HG03571 (cell line): ENCODE measurements around the gene DCAF10.
"Not testable (repeated sequence)": the region's sequence is repeated elsewhere in the genome, so short reads cannot be mapped to it uniquely, and the experiment has no call there.

Experiments used
- ATAC-seq: cut with Tn5 transposase; IDR thresholded peaks from one replicate; pipeline ENCODE4 v1.9.1; 2021; ENCODE audit not compliant: unreplicated experiment

DCAF10 gene

DNA sequence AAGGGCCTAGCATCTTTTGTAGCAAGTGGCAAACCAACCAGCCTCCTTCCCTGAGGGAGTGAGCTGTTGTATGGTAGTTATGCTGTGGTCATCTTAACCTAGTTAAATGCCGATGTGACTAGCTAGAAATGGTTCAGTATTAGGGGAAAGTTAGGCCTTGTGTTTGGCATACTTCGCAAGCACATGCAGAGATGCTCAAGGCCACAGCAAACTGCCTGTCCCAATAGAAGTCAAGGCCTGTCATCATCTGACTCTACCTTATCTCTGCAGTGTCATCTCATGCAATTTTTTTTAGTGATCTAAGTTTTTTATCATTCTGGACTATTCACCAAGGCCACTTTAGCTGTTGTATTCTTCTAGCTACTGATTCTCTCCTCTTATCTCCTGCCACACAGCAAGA lies 10.5 kb upstream of the DCAF10 start:
- no peak for ATAC-seq

DNA sequence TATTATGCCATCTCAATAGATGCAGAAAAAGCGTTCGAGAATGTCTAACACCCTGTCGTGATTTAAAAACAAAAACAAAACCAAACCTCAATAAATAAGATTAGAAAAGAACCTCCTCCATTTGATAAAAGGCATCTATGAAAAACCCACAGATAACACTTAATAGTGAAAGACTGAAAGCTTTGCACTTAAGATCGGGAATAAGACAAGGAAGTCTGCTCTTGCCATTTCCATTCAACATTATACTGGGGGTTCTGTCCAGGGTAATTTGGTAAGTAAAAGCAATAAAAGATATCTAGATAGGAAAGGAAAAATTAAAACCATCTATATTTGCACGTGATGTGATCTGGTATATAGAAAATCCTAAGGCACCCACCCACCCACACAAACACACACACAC lies 8.5 kb upstream of the DCAF10 start:
- no peak for ATAC-seq

- ATAC-seq: no peak
These were observed 4.4 kb upstream of the DCAF10 start for GRCh38 chr9:37796232-37796631.

GRCh38 chr9:37798677-37799076 lies 1.9 kb upstream of the DCAF10 start:
- ATAC-seq: no peak

DNA sequence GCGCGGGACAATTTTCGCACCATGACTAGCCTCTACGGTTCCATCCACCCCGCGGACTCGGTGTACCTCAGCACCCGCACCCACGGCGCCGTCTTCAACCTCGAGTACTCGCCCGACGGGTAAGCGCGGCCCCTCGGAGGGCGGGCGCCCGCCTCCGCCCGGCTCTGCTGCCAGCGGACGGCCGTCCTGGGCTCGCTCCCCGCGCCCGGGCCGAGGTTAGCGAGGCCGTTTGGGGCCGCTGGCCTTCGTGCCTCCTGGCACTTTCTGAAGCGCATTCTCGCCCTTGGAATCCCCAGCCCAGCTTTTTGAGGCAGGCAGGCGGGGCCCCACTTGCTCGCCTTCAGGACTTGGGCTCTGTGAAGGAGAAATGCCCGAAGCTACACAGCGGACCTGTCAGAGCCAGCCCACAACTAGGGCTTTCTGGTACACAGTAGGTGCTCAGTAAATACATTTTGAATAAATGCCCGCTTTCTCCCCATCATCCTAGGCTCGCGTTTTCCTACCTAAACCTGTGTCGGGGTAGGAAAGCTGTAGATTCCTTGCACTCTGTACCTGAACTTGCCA lies 772 bp downstream of the DCAF10 start:
- ATAC-seq: peak; percentile 32

- ATAC-seq: no peak
These were observed 1.5 kb downstream of the DCAF10 start for GRCh38 chr9:37801959-37802711.

GRCh38 chr9:37806271-37806670 lies 5.7 kb downstream of the DCAF10 start:
- no peak for ATAC-seq

GRCh38 chr9:37809676-37810075 lies 9.1 kb downstream of the DCAF10 start:
- ATAC-seq: not testable (repeated sequence)

DNA sequence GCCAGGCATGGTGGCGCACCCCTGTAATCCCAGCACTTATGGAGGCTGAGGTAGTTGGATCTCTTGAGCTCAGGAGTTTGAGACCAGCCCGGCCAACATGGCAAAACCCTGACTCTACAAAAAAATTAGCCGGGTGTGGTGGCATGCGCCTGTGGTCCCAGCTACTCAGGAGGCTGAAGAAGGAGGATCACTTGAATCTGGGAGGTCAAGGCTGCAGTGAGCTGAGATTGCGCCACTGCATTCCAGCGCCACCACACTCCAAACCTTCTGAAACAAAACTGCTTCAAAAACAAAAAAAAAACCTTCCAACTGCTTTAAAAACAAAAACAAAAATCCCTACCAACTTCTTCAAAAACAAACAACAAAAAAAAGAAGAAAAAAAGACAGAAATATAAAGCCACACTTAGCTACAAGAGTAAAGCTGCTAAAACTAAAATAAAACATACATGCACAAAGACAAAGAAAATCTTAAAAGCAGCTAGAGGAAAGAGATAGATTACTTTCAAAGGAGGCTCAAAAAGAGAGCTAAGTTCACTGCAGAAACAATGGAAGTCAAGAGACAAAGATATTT lies 11.4 kb downstream of the DCAF10 start:
- no peak for ATAC-seq

DNA sequence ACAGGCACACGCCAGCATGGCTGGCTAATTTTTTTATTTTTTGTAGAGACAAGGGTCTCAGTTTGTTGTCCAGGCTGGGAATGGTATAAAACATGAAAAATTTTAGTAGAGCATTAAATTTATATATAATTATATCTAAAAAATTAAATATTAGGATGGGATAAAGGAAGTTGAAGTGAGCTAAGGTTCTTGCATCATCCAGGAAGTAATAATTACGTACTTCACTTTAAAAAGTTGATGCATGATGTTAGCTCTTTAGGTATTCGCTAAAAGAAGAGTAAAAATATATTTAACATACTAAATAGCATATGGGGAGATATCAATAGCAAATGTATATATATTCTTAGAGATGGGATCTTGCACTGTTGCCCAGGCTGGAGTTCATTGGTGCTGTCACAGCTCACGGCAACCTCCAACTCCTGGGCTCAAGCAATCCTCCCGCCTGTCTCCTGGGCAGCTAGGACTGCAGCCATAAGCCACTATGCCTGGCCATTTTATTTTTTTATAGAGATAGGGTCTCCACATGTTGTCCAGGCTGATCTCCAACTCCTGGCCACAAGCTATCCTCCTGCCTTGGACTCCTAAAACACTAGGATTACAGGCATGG lies 12.3 kb downstream of the DCAF10 start:
- no peak for ATAC-seq

GRCh38 chr9:37818849-37819248 lies 18.3 kb downstream of the DCAF10 start:
- no peak for ATAC-seq

GRCh38 chr9:37820142-37820541 lies 19.5 kb downstream of the DCAF10 start:
- no peak for ATAC-seq

- ATAC-seq: not testable (repeated sequence)
These were observed 24.6 kb downstream of the DCAF10 start for GRCh38 chr9:37825174-37825573.

DNA sequence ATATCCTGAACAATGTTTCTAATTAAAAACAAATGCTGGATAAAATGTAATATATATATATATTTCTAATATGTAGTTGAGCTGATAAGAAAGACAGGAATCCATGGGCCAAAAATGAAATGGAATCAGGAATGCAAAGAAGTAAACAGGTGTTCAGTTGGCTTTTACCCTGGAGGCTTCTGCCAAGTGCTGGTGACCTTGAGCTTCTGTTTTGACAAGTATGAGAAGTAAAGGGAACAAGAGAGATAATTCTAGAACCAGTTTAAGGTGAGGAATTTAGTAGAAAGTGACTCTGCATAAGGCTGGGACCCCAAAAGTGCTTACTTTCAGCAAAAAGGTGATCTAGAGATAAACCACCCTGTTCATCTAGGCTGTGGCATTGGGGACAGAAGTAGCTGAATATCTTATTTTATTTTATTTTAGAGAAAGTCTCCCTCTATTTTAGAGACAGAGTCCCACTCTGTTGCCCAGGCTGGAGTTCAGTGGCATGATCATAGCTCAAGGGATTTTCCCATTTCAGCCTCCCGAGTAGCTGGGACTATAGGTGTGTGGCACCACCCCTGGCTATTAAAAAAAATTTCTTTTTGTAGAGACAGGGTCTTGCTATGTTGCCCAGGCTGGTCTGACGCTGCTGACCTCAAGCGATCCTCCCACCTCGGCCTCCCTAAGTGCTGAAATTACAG lies 27.0 kb downstream of the DCAF10 start:
- ATAC-seq: no peak

DNA sequence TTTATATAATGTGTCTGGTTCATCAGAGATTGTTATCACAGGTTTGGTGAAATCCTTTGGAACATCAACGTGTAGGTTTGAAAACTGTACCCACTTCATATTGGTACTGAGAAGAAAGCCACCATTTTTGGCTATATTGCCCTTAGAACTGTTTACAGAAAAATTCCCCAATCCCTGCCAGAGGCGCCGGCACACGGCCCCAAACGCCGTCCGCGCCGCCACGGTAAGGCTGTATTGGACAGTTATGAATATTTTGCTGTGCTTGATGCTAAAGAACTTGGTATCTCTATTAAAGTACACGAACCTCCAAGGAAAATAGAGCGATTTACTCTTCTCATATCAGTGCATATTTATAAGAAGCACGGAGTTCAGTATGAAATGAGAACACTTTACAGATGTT lies 35.2 kb downstream of the DCAF10 start:
- ATAC-seq: no peak

GRCh38 chr9:37836386-37836785 lies 35.8 kb downstream of the DCAF10 start:
- ATAC-seq: no peak

GRCh38 chr9:37839496-37840461 lies 39.2 kb downstream of the DCAF10 start:
- no peak for ATAC-seq

- ATAC-seq: no peak
These were observed 40.1 kb downstream of the DCAF10 start for GRCh38 chr9:37840560-37841194.

- no peak for ATAC-seq
These were observed 51.6 kb downstream of the DCAF10 start for GRCh38 chr9:37852222-37852621.

DNA sequence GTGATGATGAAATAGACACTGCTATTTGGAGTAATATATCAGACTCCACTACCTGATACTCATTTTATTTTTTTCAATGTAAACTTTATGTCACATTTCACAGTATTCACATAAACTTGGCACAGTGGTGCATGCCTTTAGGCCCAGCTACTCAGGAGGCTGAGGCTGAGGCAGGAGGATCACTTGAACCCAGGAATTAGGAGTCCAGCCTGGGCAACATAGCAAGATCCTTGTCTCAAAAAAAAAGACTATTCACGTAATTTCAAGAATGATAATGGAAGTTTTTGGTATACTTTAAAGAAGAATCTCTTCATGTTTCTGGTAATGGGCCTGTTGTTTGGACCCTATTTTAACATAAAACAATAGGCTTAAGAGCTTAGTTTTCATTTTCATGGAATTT lies 56.0 kb downstream of the DCAF10 start:
- ATAC-seq: no peak
